MM.1S (cell line): ENCODE data around the gene CHCHD6.

Experiments used
- DNase-seq: peaks from one replicate; pipeline ENCODE4 v3.0.0-alpha.2; 2015
- H2AFZ ChIP-seq: fragments of 300-600 bp; sonication (generic); 2 replicates; pipeline ENCODE4 v1.6.0; 2016; ENCODE audit warnings: antibody characterized with exemption, low read length
- H3F3A ChIP-seq: fragments of 300-600 bp; sonication (generic); 2 replicates; pipeline ENCODE4 v1.6.1; 2016; ENCODE audit warnings: mild to moderate bottlenecking, antibody characterized with exemption, low read length, moderate library complexity, mixed read lengths; ENCODE audit not compliant: insufficient read depth
- H3K27ac ChIP-seq: fragments of 300-600 bp; sonication (generic); 2 replicates; pipeline ENCODE4 v1.5.1; 2016; ENCODE audit warnings: mild to moderate bottlenecking, low read length
- H3K27me3 ChIP-seq: fragments of 300-600 bp; sonication (generic); replicated peaks from 2 replicates; pipeline ENCODE4 v1.6.0; 2016; ENCODE audit warnings: low read length; ENCODE audit not compliant: insufficient read depth
- H3K36me3 ChIP-seq: fragments of 300-600 bp; sonication (generic); replicated peaks from 2 replicates; pipeline ENCODE4 v1.6.1; 2016; ENCODE audit warnings: mild to moderate bottlenecking, low read length, mixed read lengths; ENCODE audit not compliant: insufficient read depth
- H3K4me1 ChIP-seq: fragments of 300-600 bp; sonication (generic); 2 replicates; pipeline ENCODE4 v1.6.1; 2016; ENCODE audit warnings: low read length, mixed read lengths
- H3K4me2 ChIP-seq: fragments of 300-600 bp; sonication (generic); 2 replicates; pipeline ENCODE4 v1.6.0; 2016; ENCODE audit warnings: low read depth, low read length
- H3K4me3 ChIP-seq: fragments of 300-600 bp; sonication (generic); 2 replicates; pipeline ENCODE4 v1.5.1; 2016; ENCODE audit warnings: low read length, mixed read lengths
- H3K79me2 ChIP-seq: fragments of 300-600 bp; sonication (generic); 2 replicates; pipeline ENCODE4 v1.6.1; 2016; ENCODE audit warnings: mixed run types, low read length, mixed read lengths
- H3K9ac ChIP-seq: fragments of 300-600 bp; sonication (generic); 2 replicates; pipeline ENCODE4 v1.6.1; 2016; ENCODE audit warnings: low read length, mixed read lengths
- H3K9me2 ChIP-seq: fragments of 300-600 bp; sonication (generic); replicated peaks from 2 replicates; pipeline ENCODE4 v1.6.1; 2016; ENCODE audit warnings: mild to moderate bottlenecking, low read length, mixed read lengths; ENCODE audit not compliant: insufficient read depth
- H3K9me3 ChIP-seq: fragments of 300-600 bp; sonication (generic); replicated peaks from 2 replicates; pipeline ENCODE4 v1.6.1; 2016; ENCODE audit warnings: mild to moderate bottlenecking, low read length, mixed read lengths; ENCODE audit not compliant: insufficient read depth
- H4K20me1 ChIP-seq: fragments of 300-600 bp; sonication (generic); 2 replicates; pipeline ENCODE4 v1.6.1; 2016; ENCODE audit warnings: mild to moderate bottlenecking, low read length, moderate library complexity, mixed read lengths; ENCODE audit not compliant: insufficient read depth
- CTCF ChIP-seq: fragments of 300-600 bp; sonication (generic); IDR thresholded peaks from 2 replicates; pipeline ENCODE4 v1.5.1; 2016; ENCODE audit warnings: antibody characterized with exemption, low read length, mixed read lengths
- EZH2 ChIP-seq: fragments of 300-600 bp; sonication (generic); optimal IDR thresholded peaks from 2 replicates; pipeline ENCODE3; 2017; ENCODE audit warnings: low read depth, mild to moderate bottlenecking, antibody characterized with exemption, low read length, mixed read lengths
- EZH2phosphoT487 ChIP-seq: fragments of 300-600 bp; sonication (generic); IDR thresholded peaks from 2 replicates; pipeline ENCODE4 v1.6.1; 2018; ENCODE audit warnings: antibody characterized with exemption, low read length

The CHCHD6 gene

GRCh38 chr3:126972866-126973265, 268.8 kb downstream of the CHCHD6 start:
- Histone ChIP-seq H3K4me3 (no peak overlapping the region), H3K9me3 (no peaks in the 10 kb centered on the region), H3K79me2 (no peaks in the 10 kb centered on the region), H3K27ac (no peak overlapping the region), H4K20me1 (no peaks in the 10 kb centered on the region), H3K4me2 (no peak overlapping the region), H3F3A (no peaks in the 10 kb centered on the region), H3K9me2 (no peaks in the 10 kb centered on the region), H2AFZ (no peak overlapping the region), H3K27me3 (no peaks in the 10 kb centered on the region), H3K9ac (no peak overlapping the region), H3K36me3 (no peaks in the 10 kb centered on the region), H3K4me1 (no peaks in the 10 kb centered on the region)
- DNase-seq, result no peak
- TF ChIP-seq EZH2phosphoT487 (no peak), EZH2 (no peak), CTCF (no peak)

- Histone ChIP-seq H3K79me2 (no peaks in the 10 kb centered on the region), H3K4me1 (no peaks in the 10 kb centered on the region), H4K20me1 (no peaks in the 10 kb centered on the region), H3F3A (no peaks in the 10 kb centered on the region), H3K9me2 (no peaks in the 10 kb centered on the region), H2AFZ (no peak overlapping the region), H3K9ac (no peak overlapping the region), H3K9me3 (no peaks in the 10 kb centered on the region), H3K4me2 (no peak overlapping the region), H3K27ac (no peak overlapping the region), H3K36me3 (no peaks in the 10 kb centered on the region), H3K4me3 (no peak overlapping the region), H3K27me3 (no peaks in the 10 kb centered on the region)
- TF ChIP-seq EZH2phosphoT487 (no peak), EZH2 (no peak), CTCF (no peak)
- DNase-seq, result no peak
Measured at GRCh38 chr3:126973814-126974213, 269.8 kb downstream of the CHCHD6 start.

GRCh38 chr3:126974756-126975155, 270.7 kb downstream of the CHCHD6 start:
- Histone ChIP-seq H3K9me3 (no peaks in the 10 kb centered on the region), H4K20me1 (no peaks in the 10 kb centered on the region), H3K27me3 (no peaks in the 10 kb centered on the region), H3K9ac (no peak overlapping the region), H3K36me3 (no peaks in the 10 kb centered on the region), H3K4me2 (no peak overlapping the region), H3F3A (no peaks in the 10 kb centered on the region), H3K79me2 (no peaks in the 10 kb centered on the region), H2AFZ (no peak overlapping the region), H3K9me2 (no peaks in the 10 kb centered on the region), H3K4me3 (no peak overlapping the region), H3K27ac (no peak overlapping the region), H3K4me1 (no peaks in the 10 kb centered on the region)
- TF ChIP-seq CTCF (no peak), EZH2phosphoT487 (no peak), EZH2 (no peak)
- DNase-seq, result no peak

- no peaks in the 10 kb centered on the region for H4K20me1 ChIP-seq
- TF ChIP-seq EZH2 (no peak), CTCF (no peak), EZH2phosphoT487 (no peak)
- H3K9me3 ChIP-seq, result no peaks in the 10 kb centered on the region
- H3K27ac ChIP-seq, result no peak overlapping the region
- H3K4me2 ChIP-seq, result no peak overlapping the region
- DNase-seq, result no peak
- no peaks in the 10 kb centered on the region for H3K9me2 ChIP-seq
- no peaks in the 10 kb centered on the region for H3K79me2 ChIP-seq
- H3K4me1 ChIP-seq, result no peaks in the 10 kb centered on the region; the same call in 1 of the 2 replicates
- no peaks in the 10 kb centered on the region for H3K36me3 ChIP-seq
- H2AFZ ChIP-seq, result no peak overlapping the region
- H3K4me3 ChIP-seq, result no peak overlapping the region
- H3K9ac ChIP-seq, result no peak overlapping the region
- H3F3A ChIP-seq, result no peaks in the 10 kb centered on the region
- H3K27me3 ChIP-seq, result no peaks in the 10 kb centered on the region
Measured at GRCh38 chr3:126976906-126977305, 272.9 kb downstream of the CHCHD6 start.
